ENCODE results near the gene NDUFS6.
"Not testable (repeated sequence)": the region's sequence is repeated elsewhere in the genome, so short reads cannot be mapped to it uniquely, and the experiment has no call there.

Gene NDUFS6

GRCh38 chr5:1840741-1841521, 39.7 kb downstream of the NDUFS6 start:
- Histone ChIP-seq H3K36me3 (ENCODE audit: control insufficient read depth in 1 of 2, insufficient read depth in 2 of 2, low read length in 2 of 2) (no peaks in the 10 kb centered on the region), H3K27me3 (ENCODE audit: low read depth, low read length) (no peaks in the 10 kb centered on the region), H3K9me3 (ENCODE audit: control insufficient read depth in 1 of 2, low read length in 2 of 2) (no peaks in the 10 kb centered on the region), H3K27ac (ENCODE audit: low read length) (no peak overlapping the region), H3K4me3 (ENCODE audit: low read depth in 1 of 2, low read length in 2 of 2) (no peak overlapping the region), H3K4me1 (ENCODE audit: control insufficient read depth in 1 of 2, insufficient read depth in 2 of 2, low read length in 2 of 2) (no peaks in the 10 kb centered on the region)

- Histone ChIP-seq H3K4me3 (ENCODE audit: low read depth in 1 of 2, low read length in 2 of 2) (no peak overlapping the region), H3K27ac (ENCODE audit: low read length) (no peak overlapping the region), H3K9me3 (ENCODE audit: control insufficient read depth in 1 of 2, low read length in 2 of 2) (no peaks in the 10 kb centered on the region), H3K27me3 (ENCODE audit: low read depth, low read length) (no peaks in the 10 kb centered on the region), H3K36me3 (ENCODE audit: control insufficient read depth in 1 of 2, insufficient read depth in 2 of 2, low read length in 2 of 2) (no peaks in the 10 kb centered on the region), H3K4me1 (ENCODE audit: control insufficient read depth in 1 of 2, insufficient read depth in 2 of 2, low read length in 2 of 2) (no peaks in the 10 kb centered on the region)
These were observed 41.0 kb downstream of the NDUFS6 start for GRCh38 chr5:1842004-1842819.

GRCh38 chr5:1843761-1844160, 42.6 kb downstream of the NDUFS6 start:
- H3K9me3 ChIP-seq (ENCODE audit: control insufficient read depth in 1 of 2, low read length in 2 of 2); H3K27ac ChIP-seq (ENCODE audit: low read length); H3K36me3 ChIP-seq (ENCODE audit: control insufficient read depth in 1 of 2, insufficient read depth in 2 of 2, low read length in 2 of 2); H3K4me3 ChIP-seq (ENCODE audit: low read depth in 1 of 2, low read length in 2 of 2); H3K4me1 ChIP-seq (ENCODE audit: control insufficient read depth in 1 of 2, insufficient read depth in 2 of 2, low read length in 2 of 2); H3K27me3 ChIP-seq (ENCODE audit: low read depth, low read length): not testable (repeated sequence)

- H3K4me3 ChIP-seq (ENCODE audit: low read depth in 1 of 2, low read length in 2 of 2), result no peak overlapping the region
- H3K27me3 ChIP-seq (ENCODE audit: low read depth, low read length), result peaks cover 3% of the 10 kb centered on the region
- H3K36me3 ChIP-seq (ENCODE audit: control insufficient read depth in 1 of 2, insufficient read depth in 2 of 2, low read length in 2 of 2), result no peaks in the 10 kb centered on the region
- H3K4me1 ChIP-seq (ENCODE audit: control insufficient read depth in 1 of 2, insufficient read depth in 2 of 2, low read length in 2 of 2), result no peaks in the 10 kb centered on the region
- no peaks in the 10 kb centered on the region for H3K9me3 ChIP-seq (ENCODE audit: control insufficient read depth in 1 of 2, low read length in 2 of 2)
- no peak overlapping the region for H3K27ac ChIP-seq (ENCODE audit: low read length)
These were observed 43.7 kb downstream of the NDUFS6 start for GRCh38 chr5:1844708-1845436.

GRCh38 chr5:1845696-1846095, 44.5 kb downstream of the NDUFS6 start:
- H3K36me3 ChIP-seq (ENCODE audit: control insufficient read depth in 1 of 2, insufficient read depth in 2 of 2, low read length in 2 of 2), result no peaks in the 10 kb centered on the region
- no peaks in the 10 kb centered on the region for H3K9me3 ChIP-seq (ENCODE audit: control insufficient read depth in 1 of 2, low read length in 2 of 2)
- no peak overlapping the region for H3K27ac ChIP-seq (ENCODE audit: low read length)
- no peak overlapping the region for H3K4me3 ChIP-seq (ENCODE audit: low read depth in 1 of 2, low read length in 2 of 2)
- peaks cover 10% of the 10 kb centered on the region for H3K27me3 ChIP-seq (ENCODE audit: low read depth, low read length)
- no peaks in the 10 kb centered on the region for H3K4me1 ChIP-seq (ENCODE audit: control insufficient read depth in 1 of 2, insufficient read depth in 2 of 2, low read length in 2 of 2)

- Histone ChIP-seq H3K27me3 (ENCODE audit: low read depth, low read length) (peaks cover 11% of the 10 kb centered on the region), H3K36me3 (ENCODE audit: control insufficient read depth in 1 of 2, insufficient read depth in 2 of 2, low read length in 2 of 2) (no peaks in the 10 kb centered on the region), H3K27ac (ENCODE audit: low read length) (no peak overlapping the region), H3K4me3 (ENCODE audit: low read depth in 1 of 2, low read length in 2 of 2) (no peak overlapping the region), H3K9me3 (ENCODE audit: control insufficient read depth in 1 of 2, low read length in 2 of 2) (no peaks in the 10 kb centered on the region), H3K4me1 (ENCODE audit: control insufficient read depth in 1 of 2, insufficient read depth in 2 of 2, low read length in 2 of 2) (peaks cover 0 to 5% of the 10 kb centered on the region in 2 donors)
These were observed 45.4 kb downstream of the NDUFS6 start for GRCh38 chr5:1846583-1846982.

- H3K9me3 ChIP-seq (ENCODE audit: control insufficient read depth in 1 of 2, low read length in 2 of 2), result no peaks in the 10 kb centered on the region
- no peak overlapping the region for H3K27ac ChIP-seq (ENCODE audit: low read length)
- no peaks in the 10 kb centered on the region for H3K36me3 ChIP-seq (ENCODE audit: control insufficient read depth in 1 of 2, insufficient read depth in 2 of 2, low read length in 2 of 2)
- no peak overlapping the region for H3K4me3 ChIP-seq (ENCODE audit: low read depth in 1 of 2, low read length in 2 of 2)
- peaks cover 11% of the 10 kb centered on the region for H3K27me3 ChIP-seq (ENCODE audit: low read depth, low read length)
- H3K4me1 ChIP-seq (ENCODE audit: control insufficient read depth in 1 of 2, insufficient read depth in 2 of 2, low read length in 2 of 2), result peaks cover 0 to 5% of the 10 kb centered on the region in 2 donors
These were observed 45.8 kb downstream of the NDUFS6 start for GRCh38 chr5:1847056-1847455.

GRCh38 chr5:1847611-1848010, 46.4 kb downstream of the NDUFS6 start:
- H3K27me3 ChIP-seq (ENCODE audit: low read depth, low read length), result peaks cover 11% of the 10 kb centered on the region
- no peak overlapping the region for H3K27ac ChIP-seq (ENCODE audit: low read length)
- peaks cover 0 to 5% of the 10 kb centered on the region in 2 donors for H3K4me1 ChIP-seq (ENCODE audit: control insufficient read depth in 1 of 2, insufficient read depth in 2 of 2, low read length in 2 of 2)
- no peaks in the 10 kb centered on the region for H3K36me3 ChIP-seq (ENCODE audit: control insufficient read depth in 1 of 2, insufficient read depth in 2 of 2, low read length in 2 of 2)
- H3K9me3 ChIP-seq (ENCODE audit: control insufficient read depth in 1 of 2, low read length in 2 of 2), result no peaks in the 10 kb centered on the region
- H3K4me3 ChIP-seq (ENCODE audit: low read depth in 1 of 2, low read length in 2 of 2), result no peak overlapping the region

- H3K27ac ChIP-seq (ENCODE audit: low read length), result no peak overlapping the region
- H3K4me1 ChIP-seq (ENCODE audit: control insufficient read depth in 1 of 2, insufficient read depth in 2 of 2, low read length in 2 of 2), result peaks cover 0 to 5% of the 10 kb centered on the region in 2 donors
- peaks cover 11% of the 10 kb centered on the region for H3K27me3 ChIP-seq (ENCODE audit: low read depth, low read length)
- H3K4me3 ChIP-seq (ENCODE audit: low read depth in 1 of 2, low read length in 2 of 2), result no peak overlapping the region
- no peaks in the 10 kb centered on the region for H3K36me3 ChIP-seq (ENCODE audit: control insufficient read depth in 1 of 2, insufficient read depth in 2 of 2, low read length in 2 of 2)
- H3K9me3 ChIP-seq (ENCODE audit: control insufficient read depth in 1 of 2, low read length in 2 of 2), result no peaks in the 10 kb centered on the region
These were observed 49.3 kb downstream of the NDUFS6 start for GRCh38 chr5:1850324-1851154.

- H3K27ac ChIP-seq (ENCODE audit: low read length), result no peak overlapping the region
- H3K27me3 ChIP-seq (ENCODE audit: low read depth, low read length), result peaks cover 11% of the 10 kb centered on the region
- no peaks in the 10 kb centered on the region for H3K9me3 ChIP-seq (ENCODE audit: control insufficient read depth in 1 of 2, low read length in 2 of 2)
- H3K36me3 ChIP-seq (ENCODE audit: control insufficient read depth in 1 of 2, insufficient read depth in 2 of 2, low read length in 2 of 2), result no peaks in the 10 kb centered on the region
- peaks cover 0 to 5% of the 10 kb centered on the region in 2 donors for H3K4me1 ChIP-seq (ENCODE audit: control insufficient read depth in 1 of 2, insufficient read depth in 2 of 2, low read length in 2 of 2)
- no peak overlapping the region for H3K4me3 ChIP-seq (ENCODE audit: low read depth in 1 of 2, low read length in 2 of 2)
These were observed 50.2 kb downstream of the NDUFS6 start for GRCh38 chr5:1851290-1851934.

Data from muscle layer of duodenum (tissue), 2 donors.